HG02852 (cell line): ENCODE measurements around the gene TCEAL7.

Experiments used
- ATAC-seq: cut with Tn5 transposase; IDR thresholded peaks from one replicate; pipeline ENCODE4 v1.9.1; 2021; ENCODE audit warnings: mild to moderate bottlenecking, moderate library complexity; ENCODE audit not compliant: unreplicated experiment

TCEAL7 gene

GRCh38 chrX:103363046-103363445 is 33.0 kb downstream of the TCEAL7 start:
- ATAC-seq, result no peak

GRCh38 chrX:103367502-103367901 is 37.5 kb downstream of the TCEAL7 start:
- no peak for ATAC-seq

- no peak for ATAC-seq
Measured at GRCh38 chrX:103369479-103369878, 39.4 kb downstream of the TCEAL7 start.

GRCh38 chrX:103372886-103373285 is 42.8 kb downstream of the TCEAL7 start:
- no peak for ATAC-seq

- no peak for ATAC-seq
Measured at GRCh38 chrX:103373581-103373980, 43.5 kb downstream of the TCEAL7 start.

- no peak for ATAC-seq
Measured at GRCh38 chrX:103376118-103376978, 46.3 kb downstream of the TCEAL7 start, which contains the start of gene BEX3. Gene BEX3, plus strand, starts transcription at chrX:103376538. Its CDS starts 984 bp downstream, at chrX:103377522.

- ATAC-seq, result no peak
Measured at GRCh38 chrX:103376979-103377324, 46.9 kb downstream of the TCEAL7 start.

- ATAC-seq, result no peak
Measured at GRCh38 chrX:103378990-103379389, 49.0 kb downstream of the TCEAL7 start.
